Measurements from ENCODE around the gene OR6N2. TPM values are rescaled to one million over a fixed set of nuclear protein-coding genes. Genes with fewer than 3 reads are reported as not detected.
A peak's percentile ranks its signal among the peaks of the same experiment; 100 is the strongest.

Gene OR6N2
- polyA plus RNA-seq, 3 donors, result not detected

DNA sequence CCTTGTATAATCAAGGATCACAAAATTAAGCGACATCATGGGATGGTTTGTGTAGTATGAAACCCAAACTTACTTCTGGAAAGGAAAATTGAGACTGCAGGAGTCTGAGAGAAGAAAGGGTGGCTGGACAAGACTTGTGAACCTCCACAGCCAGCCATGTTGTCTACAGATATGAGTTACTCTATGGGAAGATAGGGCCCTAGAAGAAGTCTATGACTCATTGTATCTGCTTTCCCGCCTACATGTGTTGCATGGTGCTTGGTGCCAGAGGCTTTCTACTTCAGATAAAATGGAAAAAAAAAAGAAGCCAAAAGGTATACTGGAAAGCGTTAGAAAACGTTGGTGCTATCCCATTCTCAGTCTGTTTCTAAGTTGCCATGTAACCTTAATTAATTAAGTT, 18.7 kb upstream of the OR6N2 start:
- peaks cover 0 to 3% (median 0%) of the 10 kb centered on the region in 7 donors for H3K9me3 Mint-ChIP-seq
- peak overlapping the region in 1 of 2 donors; percentile 81 for H3K4me3 Mint-ChIP-seq
- Histone ChIP-seq H3K9me3 (replicated peaks in 1 of 2; ENCODE audit: control insufficient read depth in 1 of 2, insufficient read depth in 1 of 2, low read length in 2 of 2) (no peaks in the 10 kb centered on the region), H3K9ac (ENCODE audit: insufficient read depth, low read length, poor library complexity, severe bottlenecking) (no peak overlapping the region), H3K4me3 (replicated peaks in 1 of 3; ENCODE audit: low read depth in 2 of 3, low read length in 3 of 3) (peak overlapping the region in 1 of 3 experiments; percentile 65), H3K27me3 (ENCODE audit: control insufficient read depth in 2 of 2, insufficient read depth in 2 of 2, low read length in 2 of 2) (no peaks in the 10 kb centered on the region), H3K79me2 (ENCODE audit: insufficient read depth, low read length) (peaks cover 78% of the 10 kb centered on the region), H3K4me1 (ENCODE audit: control insufficient read depth in 1 of 2, insufficient read depth in 2 of 2, low read length in 2 of 2) (peaks cover 86 to 92% of the 10 kb centered on the region in 2 donors), H4K20me1 (ENCODE audit: insufficient read depth, low read length) (no peaks in the 10 kb centered on the region), H3K4me2 (replicated peaks; ENCODE audit: extremely low read depth, low read length, poor library complexity, severe bottlenecking) (peak overlapping the region; percentile 73), H2AFZ (ENCODE audit: insufficient read depth, low read depth, low read length, poor library complexity, severe bottlenecking) (peak overlapping the region; percentile 8), H3K27ac (ENCODE audit: low read depth in 1 of 2, low read length in 2 of 2) (peak overlapping the region; percentile 58 to 87), H3K36me3 (replicated peaks in 1 of 2; ENCODE audit: control insufficient read depth in 1 of 2, insufficient read depth in 2 of 2, low read length in 2 of 2) (no peaks in the 10 kb centered on the region)
- TF ChIP-seq, protein P1, sequence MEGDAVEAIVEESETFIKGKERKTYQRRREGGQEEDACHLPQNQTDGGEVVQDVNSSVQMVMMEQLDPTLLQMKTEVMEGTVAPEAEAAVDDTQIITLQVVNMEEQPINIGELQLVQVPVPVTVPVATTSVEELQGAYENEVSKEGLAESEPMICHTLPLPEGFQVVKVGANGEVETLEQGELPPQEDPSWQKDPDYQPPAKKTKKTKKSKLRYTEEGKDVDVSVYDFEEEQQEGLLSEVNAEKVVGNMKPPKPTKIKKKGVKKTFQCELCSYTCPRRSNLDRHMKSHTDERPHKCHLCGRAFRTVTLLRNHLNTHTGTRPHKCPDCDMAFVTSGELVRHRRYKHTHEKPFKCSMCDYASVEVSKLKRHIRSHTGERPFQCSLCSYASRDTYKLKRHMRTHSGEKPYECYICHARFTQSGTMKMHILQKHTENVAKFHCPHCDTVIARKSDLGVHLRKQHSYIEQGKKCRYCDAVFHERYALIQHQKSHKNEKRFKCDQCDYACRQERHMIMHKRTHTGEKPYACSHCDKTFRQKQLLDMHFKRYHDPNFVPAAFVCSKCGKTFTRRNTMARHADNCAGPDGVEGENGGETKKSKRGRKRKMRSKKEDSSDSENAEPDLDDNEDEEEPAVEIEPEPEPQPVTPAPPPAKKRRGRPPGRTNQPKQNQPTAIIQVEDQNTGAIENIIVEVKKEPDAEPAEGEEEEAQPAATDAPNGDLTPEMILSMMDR (IDR thresholded peaks at IDR 0.05), result no peak
- intact Hi-C loops (cut with micrococcal nuclease), result loop anchor here (5.0 to 10.0 kb wide), 4 partner anchors 38 to 275 kb away; partner anchors contain the start of gene AIM2 (in 1 of the 2)
- H3K36me3 Mint-ChIP-seq, result no peaks in the 10 kb centered on the region
- WGBS (ENCODE audit: insufficient coverage), result 55% methylated on average over 2 of the region's 4 CpGs
- H3K27me3 Mint-ChIP-seq (ENCODE audit: low read depth in 3 of 3), result peaks cover 0 to 3% (median 0%) of the 10 kb centered on the region in 3 donors
- peaks cover 89% of the 10 kb centered on the region for H3K4me1 Mint-ChIP-seq
- H3K27ac Mint-ChIP-seq, result peak overlapping the region; percentile 90 to 98 (median 95)
- DNase-seq, result peak in 2 of 3 donors; percentile 49 to 52

DNA sequence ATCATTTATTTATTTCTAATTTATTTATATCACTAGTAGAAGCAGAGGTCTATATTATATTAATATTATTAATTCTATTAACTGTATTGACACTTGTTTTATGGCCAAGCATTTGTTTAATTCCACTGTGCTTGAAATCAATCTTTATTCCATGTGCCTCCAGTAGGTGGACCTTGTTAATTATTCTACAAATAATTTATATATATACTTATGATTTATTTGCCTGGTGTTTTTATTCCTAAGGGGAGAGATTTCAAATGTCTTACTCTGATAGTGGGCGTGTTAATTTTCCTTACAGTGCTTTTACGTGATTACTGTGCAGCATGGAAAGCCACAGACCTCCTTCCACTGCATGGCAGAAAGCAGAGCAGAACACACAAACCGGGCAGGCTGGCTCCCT, 17.5 kb upstream of the OR6N2 start:
- H3K4me2 ChIP-seq (replicated peaks; ENCODE audit: extremely low read depth, low read length, poor library complexity, severe bottlenecking), result peak overlapping the region; percentile 45
- H3K4me3 ChIP-seq (replicated peaks in 1 of 3; ENCODE audit: low read depth in 2 of 3, low read length in 3 of 3), result peak overlapping the region in 1 of 3 experiments; percentile 65
- DNase-seq, result no peak
- peaks cover 92% of the 10 kb centered on the region for H3K4me1 Mint-ChIP-seq
- peaks cover 90 to 96% of the 10 kb centered on the region in 2 donors for H3K4me1 ChIP-seq (ENCODE audit: control insufficient read depth in 1 of 2, insufficient read depth in 2 of 2, low read length in 2 of 2)
- H3K27me3 ChIP-seq (ENCODE audit: control insufficient read depth in 2 of 2, insufficient read depth in 2 of 2, low read length in 2 of 2), result no peaks in the 10 kb centered on the region
- no peak overlapping the region for H2AFZ ChIP-seq (ENCODE audit: insufficient read depth, low read depth, low read length, poor library complexity, severe bottlenecking)
- H3K9me3 ChIP-seq (replicated peaks in 1 of 2; ENCODE audit: control insufficient read depth in 1 of 2, insufficient read depth in 1 of 2, low read length in 2 of 2), result no peaks in the 10 kb centered on the region
- H3K4me3 Mint-ChIP-seq, result peak overlapping the region in 1 of 2 donors; percentile 28
- H3K9me3 Mint-ChIP-seq, result peaks cover 0 to 3% (median 0%) of the 10 kb centered on the region in 7 donors
- no peak overlapping the region for H3K9ac ChIP-seq (ENCODE audit: insufficient read depth, low read length, poor library complexity, severe bottlenecking)
- peak overlapping the region; percentile 7 to 87 for H3K27ac ChIP-seq (ENCODE audit: low read depth in 1 of 2, low read length in 2 of 2)
- no peaks in the 10 kb centered on the region for H4K20me1 ChIP-seq (ENCODE audit: insufficient read depth, low read length)
- peaks cover 83% of the 10 kb centered on the region for H3K79me2 ChIP-seq (ENCODE audit: insufficient read depth, low read length)
- H3K27me3 Mint-ChIP-seq (ENCODE audit: low read depth in 3 of 3), result peaks cover 0 to 3% (median 0%) of the 10 kb centered on the region in 3 donors
- TF ChIP-seq, protein P1 (IDR thresholded peaks at IDR 0.05), result peak; percentile 66
- WGBS (ENCODE audit: insufficient coverage), result 25% methylated on average over 1 of the region's 3 CpGs
- intact Hi-C loops (cut with micrococcal nuclease), result loop anchor here (5.0 kb wide), 2 partner anchors 44 to 199 kb away; no protein-coding TSS in a partner anchor
- no peaks in the 10 kb centered on the region for H3K36me3 Mint-ChIP-seq
- peak overlapping the region; percentile 33 to 98 (median 77) for H3K27ac Mint-ChIP-seq
- no peaks in the 10 kb centered on the region for H3K36me3 ChIP-seq (replicated peaks in 1 of 2; ENCODE audit: control insufficient read depth in 1 of 2, insufficient read depth in 2 of 2, low read length in 2 of 2)
